NCI-H526 treated with DMSO at 0.1 percent for 48 hours (cell line): Measurements from ENCODE around the gene UBP1.
"Not testable (repeated sequence)": the region's sequence is repeated elsewhere in the genome, so short reads cannot be mapped to it uniquely, and the experiment has no call there.

Source experiments
- DNase-seq: peaks from one replicate; lab custom pipeline; 2025; lab: John Stamatoyannopoulos, UW

Gene UBP1

DNA sequence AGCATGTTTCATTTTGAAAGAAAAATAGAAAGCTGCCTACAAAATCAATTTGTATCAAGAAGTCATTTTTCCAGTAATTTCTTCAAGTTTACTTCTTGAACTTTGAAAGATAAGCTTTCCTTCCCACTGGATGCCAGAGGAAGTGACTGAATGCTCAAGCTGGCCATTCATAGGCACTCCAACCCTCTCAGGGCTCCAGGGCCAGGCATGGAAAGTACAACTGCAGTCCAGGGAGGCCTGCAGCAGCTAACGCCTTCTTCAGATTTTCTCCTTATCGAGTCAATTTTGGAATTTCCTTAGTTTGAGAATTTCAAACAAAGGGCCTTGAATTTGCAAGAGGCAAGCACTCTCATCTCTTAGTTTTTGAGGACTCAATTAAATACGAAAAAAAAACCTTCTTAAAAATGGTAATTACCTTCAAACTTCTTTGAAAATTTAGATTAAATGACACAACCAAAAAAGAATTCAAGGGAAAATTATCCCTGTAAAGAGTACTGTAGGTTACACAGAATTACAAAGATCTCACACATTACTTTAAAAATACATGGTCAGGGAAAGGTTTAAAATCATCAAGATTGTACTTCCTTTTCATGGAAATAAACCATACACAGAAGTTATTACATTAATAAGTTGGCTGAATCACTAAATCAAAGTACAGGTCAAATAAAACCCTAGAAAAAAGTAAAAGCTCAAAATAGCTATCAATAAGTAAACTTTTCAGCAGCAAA is 2.5 kb downstream of the UBP1 start:
- DNase-seq: no peak

DNA sequence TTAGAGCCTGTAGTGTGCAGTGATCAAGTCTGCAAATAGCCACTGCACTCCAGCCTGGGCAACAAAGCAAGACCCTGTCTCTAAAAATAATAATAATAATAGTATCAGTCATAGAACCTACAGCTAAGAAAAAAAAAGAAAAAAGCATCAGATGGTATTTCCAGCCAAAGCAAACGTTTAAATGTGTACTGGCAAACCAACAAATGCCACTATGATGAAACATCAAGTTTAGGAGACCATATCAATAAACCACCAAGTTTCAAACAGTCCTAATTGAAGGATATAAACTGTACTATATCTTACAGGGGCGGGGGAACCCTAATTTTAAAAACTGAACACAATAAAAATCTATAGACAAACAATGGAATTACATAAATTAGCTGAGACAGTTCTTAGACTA is 6.4 kb downstream of the UBP1 start:
- DNase-seq: no peak

DNA sequence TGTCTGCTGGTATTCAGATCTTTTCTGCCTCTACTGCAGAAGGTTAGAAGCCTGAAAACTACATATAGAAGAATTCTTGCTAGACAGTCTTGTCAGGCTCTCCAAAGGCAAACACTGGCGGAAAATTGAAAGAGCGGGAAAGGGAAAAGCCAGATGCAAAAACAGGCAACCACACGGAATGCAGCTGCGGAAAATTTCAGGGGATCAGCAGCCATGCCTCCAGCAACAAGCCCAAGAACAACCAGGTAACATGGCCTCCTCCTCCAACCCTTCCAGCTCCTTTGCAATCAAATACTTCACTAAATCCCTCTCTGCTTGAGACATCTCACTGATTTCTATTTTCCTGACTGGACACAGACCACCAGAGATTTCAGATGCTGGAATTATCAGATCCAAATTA is 9.6 kb downstream of the UBP1 start:
- no peak for DNase-seq

DNA sequence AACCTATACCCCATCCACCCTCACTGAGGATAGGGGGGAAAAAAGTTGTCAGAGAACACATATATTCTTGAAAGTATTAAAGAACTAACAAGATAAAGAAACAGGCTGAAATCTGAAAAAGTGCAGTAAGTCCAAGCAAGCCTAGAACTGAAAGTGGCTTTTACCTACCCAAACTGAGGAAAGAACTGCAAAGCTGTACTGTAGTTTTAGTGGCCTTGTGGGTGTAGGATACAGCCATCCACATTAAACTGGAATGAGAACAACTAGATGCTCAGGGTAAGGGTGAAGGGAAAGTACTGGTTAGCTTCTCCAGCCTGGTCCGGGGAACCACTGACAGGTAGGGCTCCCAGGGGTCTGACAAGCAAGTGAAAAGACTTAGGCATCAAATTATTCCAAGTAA is 10.1 kb downstream of the UBP1 start:
- no peak for DNase-seq

DNA sequence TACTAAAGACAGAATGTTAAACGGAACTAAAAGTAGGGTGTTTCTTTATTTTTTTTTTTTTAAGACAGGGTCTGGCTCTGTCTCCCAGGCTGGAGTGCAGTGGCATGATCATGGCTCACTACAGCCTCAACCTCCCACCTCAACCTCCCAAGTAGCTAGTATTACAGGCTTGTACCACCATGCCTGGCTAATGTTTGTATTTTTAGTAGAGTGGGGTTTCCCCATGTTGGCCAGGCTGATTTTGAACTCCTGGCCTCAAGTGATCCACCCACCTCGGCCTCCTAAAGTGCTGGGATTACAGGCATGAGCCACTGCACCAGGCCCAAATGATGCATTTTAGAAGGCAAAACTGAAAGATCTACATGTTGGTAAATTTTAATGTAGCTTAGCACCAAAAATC is 10.9 kb downstream of the UBP1 start:
- DNase-seq: not testable (repeated sequence)

DNA sequence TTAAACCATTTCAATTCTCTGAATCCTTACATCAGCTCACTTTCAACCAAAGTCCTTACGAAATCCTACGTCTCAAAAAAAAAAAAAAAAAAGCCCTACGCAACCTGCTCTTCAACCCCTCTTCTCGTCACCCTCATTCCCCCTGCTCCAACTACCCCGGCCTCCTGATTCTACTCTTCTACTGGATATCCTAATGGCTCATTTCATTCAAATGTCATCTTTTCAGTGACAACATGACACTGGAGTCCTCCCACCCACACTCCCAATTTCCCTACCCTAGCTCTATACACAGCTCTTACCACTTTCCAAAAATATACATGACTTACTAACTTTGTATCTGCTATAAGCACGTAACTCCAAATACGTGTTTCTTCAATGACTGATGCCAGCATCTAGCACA is 11.5 kb downstream of the UBP1 start:
- DNase-seq: no peak

DNA sequence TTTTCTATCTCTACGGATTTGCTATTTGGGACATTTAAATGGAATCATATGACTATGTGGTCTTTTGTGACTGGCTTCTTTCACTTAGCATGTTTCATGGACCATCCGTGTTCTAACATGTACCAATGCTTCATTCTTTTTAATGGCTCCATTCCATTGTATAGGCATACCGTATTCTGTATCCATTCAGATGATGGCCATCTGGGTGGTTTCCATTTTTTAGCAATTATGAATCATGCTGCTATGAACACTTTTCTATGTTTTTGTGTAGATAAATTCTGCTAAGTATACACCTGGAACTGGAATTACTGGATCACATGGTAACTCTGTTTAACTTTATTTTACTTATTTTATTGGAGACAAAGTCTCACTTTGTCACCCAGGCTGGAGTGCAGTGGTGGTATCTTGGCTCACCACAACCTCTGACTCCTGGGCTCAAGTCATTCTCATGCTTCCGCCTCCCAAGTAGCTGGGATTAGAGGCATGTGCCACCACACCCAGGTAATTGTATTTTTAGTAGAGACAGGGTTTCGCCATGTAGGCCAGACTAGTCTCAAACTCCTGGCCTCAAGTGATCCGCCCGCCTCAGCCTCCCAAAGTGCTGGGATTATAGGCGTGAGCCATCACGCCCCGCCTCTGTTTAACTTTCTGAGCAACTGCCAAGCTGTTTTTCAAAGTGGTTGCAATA is 13.4 kb downstream of the UBP1 start:
- no peak for DNase-seq

DNA sequence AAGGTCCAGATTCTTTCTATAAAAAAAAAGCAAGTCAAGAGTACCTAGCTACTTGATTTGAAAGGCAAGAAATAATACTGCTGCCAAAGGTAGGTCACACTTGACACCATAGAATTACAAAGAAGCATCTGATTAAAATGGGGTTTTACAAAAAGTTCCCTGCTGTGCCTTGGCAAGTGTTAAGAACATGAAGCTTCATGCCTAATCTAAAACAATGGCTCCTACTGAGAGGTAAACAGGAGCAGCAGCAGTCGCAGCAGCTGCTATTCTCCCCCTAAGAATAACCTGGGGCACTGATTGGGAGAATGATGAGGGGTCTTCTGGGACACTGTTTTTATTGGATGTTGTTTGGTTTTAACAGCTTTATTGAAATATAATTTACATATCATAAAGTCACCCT is 14.1 kb downstream of the UBP1 start:
- DNase-seq: no peak

DNA sequence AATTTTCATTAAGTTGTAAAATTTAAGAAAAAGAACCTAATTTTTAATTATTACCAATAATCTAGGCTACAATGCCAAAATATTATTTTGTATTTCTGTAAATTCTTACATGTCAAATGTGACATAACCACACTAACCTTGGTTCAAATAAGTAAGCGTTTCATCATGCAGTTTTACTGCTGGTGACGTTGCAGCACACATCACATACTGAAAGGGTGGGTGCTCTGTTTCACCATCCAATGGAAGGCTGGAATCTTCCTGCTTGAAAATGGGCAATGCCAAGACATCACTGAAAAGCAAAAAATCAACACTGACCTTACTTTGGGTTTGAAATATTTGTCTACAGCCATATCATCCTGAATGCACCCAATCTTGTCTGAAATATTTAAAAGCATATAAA is 14.8 kb downstream of the UBP1 start:
- no peak for DNase-seq

DNA sequence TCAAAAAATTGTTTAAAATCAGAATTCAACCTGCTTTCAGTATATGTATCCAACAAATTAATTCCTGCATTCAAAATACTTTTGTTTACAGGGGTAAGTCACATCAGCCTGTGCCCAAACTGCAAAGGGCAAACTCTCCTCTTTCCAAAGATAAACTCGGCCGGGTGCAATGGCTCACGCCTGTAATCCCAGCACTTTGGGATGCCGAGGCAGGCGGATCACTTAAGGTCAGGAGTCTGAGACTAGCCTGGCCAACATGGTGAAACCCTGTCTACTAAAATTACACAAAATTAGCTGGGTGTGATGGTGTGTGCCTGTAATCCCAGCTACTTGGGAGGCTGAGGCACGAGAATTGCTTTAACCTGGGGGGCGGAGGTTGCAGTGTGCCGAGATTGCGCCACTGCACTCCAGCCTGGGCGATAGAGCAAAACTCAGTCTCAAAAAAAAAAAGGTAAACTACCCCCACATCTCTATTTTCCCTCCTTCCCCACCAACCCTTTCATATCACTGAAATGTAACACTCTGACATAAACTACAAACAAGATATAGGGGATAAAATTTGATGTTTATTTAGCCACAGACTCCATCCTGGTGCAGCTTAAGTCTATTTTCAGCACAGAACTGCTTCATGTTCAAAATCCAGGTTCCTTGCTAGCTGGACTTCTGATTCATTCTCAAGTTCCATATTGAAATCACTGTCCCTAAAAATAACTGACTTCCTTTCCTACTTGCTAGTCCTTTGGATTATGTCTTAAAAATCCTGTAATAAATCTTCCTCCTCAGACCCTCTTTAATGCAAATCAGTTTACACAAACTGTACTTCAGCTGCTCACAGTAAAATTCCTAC is 15.4 kb downstream of the UBP1 start:
- DNase-seq: no peak

DNA sequence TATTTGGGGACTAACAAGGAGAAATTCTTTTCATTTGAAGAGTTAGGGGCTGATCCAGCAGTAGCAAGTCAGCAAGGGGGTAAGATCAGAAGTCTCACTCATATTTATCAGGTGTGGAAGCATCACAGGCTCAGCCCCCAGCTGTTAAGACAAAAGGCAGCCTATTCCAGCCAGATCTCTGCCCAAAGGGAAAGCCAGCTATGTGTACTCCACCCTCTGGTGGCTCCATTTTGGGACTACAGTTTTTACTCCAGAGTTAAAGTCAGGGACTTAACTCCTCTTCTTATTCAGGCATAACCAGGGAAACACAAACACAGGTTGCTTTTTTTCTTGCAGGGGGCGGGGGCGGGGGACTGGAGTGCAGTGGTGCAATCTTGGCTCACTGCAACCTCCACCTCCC is 19.2 kb downstream of the UBP1 start:
- no peak for DNase-seq

DNA sequence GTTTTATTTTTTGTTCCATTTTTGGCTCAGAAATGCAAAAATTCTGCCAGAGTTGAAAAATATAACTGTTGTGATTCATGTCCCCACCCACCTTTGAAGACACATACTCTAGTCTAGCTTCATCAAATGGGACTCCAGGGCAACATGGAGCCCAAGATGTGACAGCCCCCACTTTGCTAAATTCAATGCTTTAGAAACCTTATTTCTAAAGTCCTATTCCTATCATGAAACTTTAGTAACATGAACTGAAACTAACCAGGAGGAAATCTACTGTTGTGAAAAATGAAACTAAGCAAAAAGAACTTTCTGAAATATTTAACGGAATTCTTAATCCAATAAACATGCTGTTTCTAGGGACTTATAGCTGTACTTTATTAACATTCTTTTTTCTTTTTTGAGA is 20.3 kb downstream of the UBP1 start:
- DNase-seq: no peak

DNA sequence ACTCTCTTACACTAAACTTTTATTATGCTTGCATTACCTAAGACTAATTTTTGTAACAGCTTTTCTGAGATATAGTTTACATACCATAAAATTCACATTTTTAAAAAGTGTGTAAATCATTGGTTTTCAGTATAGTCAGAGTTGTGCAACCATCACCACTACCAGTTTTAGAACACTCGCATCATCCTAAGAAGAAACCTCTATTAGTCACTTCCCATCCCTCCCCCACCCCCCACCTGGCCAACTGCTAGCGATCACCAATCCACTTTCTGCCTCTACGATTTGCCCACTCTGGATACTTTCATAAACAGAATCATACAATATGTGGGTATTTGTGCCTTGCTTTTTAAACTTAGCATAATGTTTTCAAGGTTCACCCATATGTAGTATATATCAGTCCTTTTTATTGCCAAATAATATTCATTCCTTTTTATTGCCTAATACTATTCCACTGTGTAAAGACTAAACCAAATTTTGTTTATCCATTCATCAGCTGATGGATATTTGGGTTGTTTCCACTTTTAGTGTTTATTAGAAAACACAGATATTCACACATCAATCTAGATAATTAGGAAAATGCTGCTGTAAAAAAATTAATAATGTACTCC is 23.0 kb downstream of the UBP1 start:
- DNase-seq: no peak

DNA sequence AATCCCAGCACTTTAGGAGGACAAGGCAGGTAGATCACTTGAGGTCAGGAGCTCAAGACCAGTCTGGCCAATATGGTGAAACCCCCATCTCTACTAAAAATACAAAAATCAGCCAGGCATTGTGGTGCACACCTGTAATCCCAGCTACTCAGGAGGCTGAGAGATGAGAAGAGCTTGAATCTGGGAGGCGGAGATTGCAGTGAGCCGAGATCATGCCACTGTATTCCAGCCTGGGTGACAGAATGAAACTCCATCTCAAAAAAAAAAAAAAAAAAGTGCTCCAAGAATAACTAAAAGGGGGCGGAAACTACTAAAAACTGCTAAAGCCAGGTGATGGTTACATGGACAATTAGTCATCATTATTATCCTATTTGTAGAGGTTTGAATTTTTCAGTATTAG is 29.4 kb downstream of the UBP1 start:
- DNase-seq: not testable (repeated sequence)

DNA sequence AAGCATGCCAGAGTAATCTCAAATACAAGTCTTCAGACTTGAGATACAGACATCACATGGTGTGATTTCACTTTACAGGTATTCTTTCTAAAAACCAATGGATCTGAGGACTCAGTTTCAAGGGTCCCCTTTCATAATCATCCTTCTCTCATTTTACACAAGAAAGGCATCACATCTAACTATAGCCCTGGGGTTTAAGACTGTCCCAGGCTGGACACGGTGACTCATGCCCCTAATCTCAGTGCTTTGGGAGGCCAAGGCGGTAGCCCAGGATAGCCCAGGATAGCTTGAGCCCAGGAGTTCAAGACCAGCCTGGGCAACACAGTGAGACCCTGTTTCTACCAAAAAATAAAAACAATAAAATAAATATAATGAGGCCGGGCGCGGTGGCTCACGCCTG is 36.4 kb downstream of the UBP1 start:
- no peak for DNase-seq

DNA sequence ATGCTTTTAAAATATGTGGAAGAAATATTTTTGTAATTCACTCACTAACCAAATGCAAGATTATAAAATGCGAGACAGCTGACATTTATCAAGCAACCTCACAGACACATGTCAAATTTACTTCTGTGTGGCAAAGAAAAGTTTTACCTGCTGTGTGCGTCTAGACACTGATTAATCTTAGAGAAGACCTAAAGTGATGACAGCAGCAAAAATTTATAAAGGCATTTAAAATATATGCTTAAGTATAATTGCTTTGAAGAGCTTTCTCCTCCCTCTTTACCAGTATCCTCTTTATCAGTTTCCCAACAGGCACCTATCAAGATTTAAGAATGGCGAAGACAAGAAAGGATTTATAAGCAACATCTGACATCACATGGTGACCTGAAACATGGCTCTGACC is 37.3 kb downstream of the UBP1 start:
- no peak for DNase-seq

DNA sequence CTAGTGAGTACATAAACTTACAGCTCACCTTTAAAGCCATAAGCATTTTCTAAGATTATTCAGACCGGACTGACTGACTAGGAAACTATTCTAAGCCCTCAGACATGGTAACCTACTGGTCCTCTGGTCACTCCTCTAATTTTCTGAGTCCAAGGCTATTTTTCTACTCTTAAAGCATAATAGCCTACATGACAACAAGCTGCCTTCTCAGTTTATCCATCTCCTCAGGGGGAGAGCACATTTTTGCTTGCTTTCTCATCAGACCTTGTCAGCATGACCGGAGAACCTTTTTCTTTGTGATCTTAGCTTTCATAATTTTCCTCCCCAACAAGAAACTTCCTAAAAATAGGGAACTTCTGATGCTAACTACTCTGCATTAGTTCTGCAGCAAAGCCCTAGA is 38.4 kb downstream of the UBP1 start:
- no peak for DNase-seq

DNA sequence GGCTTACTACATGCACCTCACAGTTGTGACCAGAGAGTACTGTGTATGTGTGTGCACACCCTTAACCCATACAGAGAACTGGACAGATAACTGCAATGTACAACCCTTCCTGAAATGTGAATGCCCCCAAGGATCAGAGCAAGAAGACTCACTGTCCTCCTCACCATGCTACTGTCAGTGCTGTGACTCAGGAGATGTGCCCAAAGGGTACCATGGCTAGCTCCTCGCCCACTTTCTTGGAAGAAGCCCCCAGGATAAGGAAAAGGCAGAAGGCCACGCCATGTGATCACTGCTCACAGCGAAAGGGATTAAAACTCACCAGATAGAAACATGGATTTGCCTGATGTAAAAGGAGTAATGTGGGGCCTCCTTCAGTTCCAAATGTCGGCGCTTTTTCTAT is 41.8 kb downstream of the UBP1 start:
- no peak for DNase-seq

DNA sequence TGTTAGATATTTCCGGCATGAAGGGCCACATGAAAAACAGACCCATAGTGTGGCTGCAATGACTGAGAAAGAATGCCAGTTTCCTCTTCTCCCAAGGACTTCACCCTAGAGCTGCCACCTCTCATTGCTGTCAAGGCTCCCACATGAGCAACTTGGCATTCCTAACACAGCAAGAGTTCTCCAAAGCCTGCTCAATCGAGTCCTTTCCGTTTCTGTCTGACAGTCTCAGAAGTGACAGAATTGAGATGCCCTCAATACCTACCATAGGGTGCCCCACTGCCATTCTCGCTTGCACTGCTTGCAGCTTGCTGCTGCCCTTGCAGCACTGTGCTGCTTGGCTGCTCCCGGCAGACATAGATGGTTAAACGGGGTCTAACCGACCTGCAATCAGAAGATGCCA is 44.3 kb downstream of the UBP1 start:
- DNase-seq: no peak

DNA sequence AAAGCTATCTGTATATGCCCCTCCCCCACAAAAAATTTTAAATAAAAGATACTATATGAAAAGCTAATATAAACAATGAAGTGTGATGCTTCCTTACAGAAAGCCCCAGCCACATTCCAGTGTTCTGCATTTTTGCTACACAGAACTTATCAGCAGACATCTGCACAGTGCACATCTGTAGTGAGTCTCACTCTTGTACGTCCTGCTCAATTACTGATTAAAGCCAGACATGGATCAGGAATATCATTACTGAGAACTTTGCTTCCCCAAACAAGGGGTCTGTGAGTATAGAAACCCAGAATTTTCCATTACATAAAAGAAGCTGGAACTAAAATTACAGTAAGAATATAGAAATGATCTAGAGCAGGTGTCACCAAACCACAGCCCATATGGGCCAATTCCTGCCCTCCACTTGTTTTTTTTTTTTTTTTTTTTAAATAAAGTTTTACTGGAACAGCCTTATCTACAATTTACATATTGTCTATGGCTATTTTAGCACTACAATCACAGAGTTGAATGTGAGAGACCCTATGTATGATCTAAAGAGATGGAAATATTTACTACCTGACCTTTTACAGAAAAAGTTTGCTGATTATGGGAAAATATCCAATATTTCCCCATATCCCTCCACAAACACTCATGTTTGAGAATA is 45.7 kb downstream of the UBP1 start:
- DNase-seq: no peak

DNA sequence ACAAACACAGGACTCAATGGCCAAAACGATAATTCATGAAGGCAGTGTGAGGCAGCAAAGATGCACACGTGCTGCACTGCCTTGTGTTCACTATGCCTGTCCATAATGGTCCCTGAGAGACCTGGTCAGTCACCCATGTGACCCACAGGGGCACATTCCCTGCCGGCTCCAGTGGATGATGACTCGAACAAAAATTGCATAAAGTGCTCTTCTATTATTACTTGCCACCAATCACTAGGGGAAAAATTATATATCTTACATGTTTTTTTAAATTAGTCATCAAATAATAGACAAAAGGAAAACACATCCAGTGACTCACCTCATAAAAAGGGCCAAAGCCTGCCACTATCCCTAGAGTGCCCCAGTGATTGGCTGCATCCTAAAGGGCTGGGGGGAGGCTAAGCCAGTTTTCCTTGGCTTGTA is 47.5 kb downstream of the UBP1 start:
- DNase-seq: no peak

DNA sequence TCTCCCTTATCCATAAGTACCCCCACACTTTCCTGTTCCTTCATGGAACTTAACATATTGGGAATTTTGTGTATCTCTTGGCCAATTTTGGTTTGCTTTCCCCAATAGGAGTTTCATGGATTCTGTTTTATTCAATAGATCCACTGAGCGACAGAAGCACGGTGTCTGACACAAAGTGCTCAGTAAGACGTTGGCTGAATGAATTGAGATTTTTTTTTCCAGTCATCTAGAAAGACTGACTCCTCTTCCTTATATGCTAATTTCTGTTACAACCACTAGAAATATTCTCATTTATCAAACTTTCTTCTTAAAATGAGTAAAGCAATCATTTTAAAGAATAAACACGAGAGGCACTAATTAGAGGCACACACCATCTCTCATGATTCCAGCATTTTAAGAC is 48.1 kb downstream of the UBP1 start:
- DNase-seq: no peak
